ENCODE results near the gene CCDC9B. TPM values are rescaled to one million over a fixed set of nuclear protein-coding genes. Genes with fewer than 3 reads are reported as not detected.

CCDC9B gene
- total RNA-seq, 1 experiment from 2014 or later, result 8.1 TPM

DNA sequence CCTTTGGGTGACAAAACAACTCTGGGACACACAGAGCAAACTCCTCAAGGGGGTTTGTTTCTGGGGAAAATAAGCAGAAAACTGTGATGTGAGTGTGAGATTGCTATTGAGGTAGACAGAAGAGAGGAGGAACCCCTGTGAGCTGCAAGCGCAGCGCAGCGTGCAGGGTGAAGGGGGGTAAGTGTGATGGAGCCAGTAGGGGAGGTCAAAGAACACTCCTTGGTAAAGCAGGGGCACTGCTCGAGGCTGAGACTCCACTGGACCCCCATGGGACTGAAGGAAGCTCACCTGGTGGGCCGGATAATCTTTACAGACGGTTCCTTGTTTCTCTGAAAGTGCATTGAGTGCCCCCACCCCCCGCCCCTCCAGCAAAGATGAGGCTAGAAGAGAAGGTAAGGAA lies 9.7 kb downstream of the CCDC9B start:
- DNase-seq (ENCODE audit: low read depth), result no peak

- DNase-seq (ENCODE audit: low read depth), result peak; percentile 65
Observed at GRCh38 chr15:40330368-40330836, 10.3 kb downstream of the CCDC9B start.

GRCh38 chr15:40329804-40330203 lies 10.9 kb downstream of the CCDC9B start:
- no peak for DNase-seq (ENCODE audit: low read depth)

DNA sequence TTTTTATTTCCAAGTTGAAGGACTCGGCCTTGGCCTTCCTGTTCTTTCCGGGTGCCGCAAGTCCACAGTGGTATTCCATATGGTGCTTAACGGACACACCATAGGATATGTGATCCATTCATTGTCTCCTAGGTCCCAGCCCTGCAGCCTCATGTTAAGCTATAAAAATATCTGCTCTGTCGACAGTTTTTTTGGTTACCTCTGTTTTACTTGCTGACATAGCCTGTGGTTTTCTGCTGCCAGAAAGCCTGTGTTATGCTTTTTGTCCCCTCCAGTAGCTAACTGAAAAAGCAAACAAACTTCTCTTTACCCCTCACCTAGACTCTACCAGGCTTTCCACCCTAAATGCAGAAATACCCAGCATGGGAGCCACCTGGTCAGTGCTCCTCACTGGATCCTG lies 12.0 kb downstream of the CCDC9B start:
- no peak for DNase-seq (ENCODE audit: low read depth)

- DNase-seq (ENCODE audit: low read depth), result no peak
Observed at GRCh38 chr15:40328176-40328575, 12.6 kb downstream of the CCDC9B start.

- no peak for DNase-seq (ENCODE audit: low read depth)
Observed at GRCh38 chr15:40327457-40327856, 13.3 kb downstream of the CCDC9B start.

GRCh38 chr15:40325700-40326099 lies 15.0 kb downstream of the CCDC9B start:
- no peak for DNase-seq (ENCODE audit: low read depth)

DNA sequence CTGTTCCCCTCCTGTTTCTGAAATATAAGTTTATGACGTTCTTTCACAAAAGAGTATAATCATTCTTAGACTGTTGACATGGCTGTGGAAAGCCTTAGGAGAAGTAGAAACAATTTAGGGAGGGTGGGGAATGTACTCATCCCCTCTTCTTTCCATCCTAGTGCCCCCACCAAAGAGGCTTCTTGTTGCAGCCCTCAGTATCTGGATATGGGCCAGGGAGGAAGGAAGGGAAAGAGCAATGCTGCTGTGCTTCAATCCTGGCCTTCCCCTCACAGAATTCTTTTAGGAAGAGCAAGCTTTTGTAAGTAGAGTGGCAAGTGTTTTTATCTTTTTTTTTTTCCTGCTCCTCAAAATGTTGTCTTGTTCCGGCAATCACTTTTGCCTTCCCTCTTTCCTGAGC lies 15.6 kb downstream of the CCDC9B start:
- no peak for DNase-seq (ENCODE audit: low read depth)

GRCh38 chr15:40323953-40324937 lies 16.5 kb downstream of the CCDC9B start:
- DNase-seq (ENCODE audit: low read depth), result no peak

GRCh38 chr15:40323239-40323952 lies 17.3 kb downstream of the CCDC9B start, which contains the start of gene INAFM2:
INAFM2 (plus strand) TSS chr15:40323692; CDS start chr15:40324056, 364 bp downstream.
- peak; percentile 91 for DNase-seq (ENCODE audit: low read depth)

DNA sequence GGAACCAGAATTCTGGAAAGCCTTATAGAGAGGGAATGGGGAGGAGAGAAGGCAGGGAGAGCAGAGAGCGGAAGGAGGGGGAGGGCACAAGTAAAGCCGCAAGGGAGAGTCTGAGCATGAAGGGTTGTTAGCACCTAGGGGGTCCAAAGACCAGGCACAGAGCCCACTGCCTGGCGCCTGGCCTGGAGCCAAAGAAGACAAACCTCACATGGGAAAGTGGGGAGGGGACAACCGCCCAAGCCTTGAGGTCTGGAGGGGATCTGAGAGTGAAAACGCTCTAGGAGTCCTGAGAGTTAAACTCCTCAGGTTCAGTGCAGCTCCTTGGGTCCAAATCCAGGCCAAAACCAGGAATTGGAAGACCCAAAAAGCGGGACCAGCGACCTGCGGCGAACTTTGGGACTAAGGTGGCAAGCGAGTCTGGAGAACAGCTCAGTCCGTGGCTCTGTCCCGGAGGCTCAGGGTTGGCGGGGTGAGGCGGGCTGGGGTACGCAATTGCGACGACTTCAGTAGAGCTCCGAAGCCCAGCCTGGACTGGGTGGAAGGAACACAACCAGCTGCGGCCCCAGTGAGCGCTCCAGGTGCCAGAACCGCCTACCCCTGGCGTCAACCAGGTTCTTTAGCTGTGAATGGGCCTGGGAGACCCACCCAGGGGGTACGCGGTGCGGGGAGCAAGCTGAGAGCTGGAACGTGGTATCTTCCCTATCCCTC lies 18.1 kb downstream of the CCDC9B start:
- DNase-seq (ENCODE audit: low read depth), result no peak

GRCh38 chr15:40320931-40321371 lies 19.8 kb downstream of the CCDC9B start:
- peak; percentile 73 for DNase-seq (ENCODE audit: low read depth)

DNA sequence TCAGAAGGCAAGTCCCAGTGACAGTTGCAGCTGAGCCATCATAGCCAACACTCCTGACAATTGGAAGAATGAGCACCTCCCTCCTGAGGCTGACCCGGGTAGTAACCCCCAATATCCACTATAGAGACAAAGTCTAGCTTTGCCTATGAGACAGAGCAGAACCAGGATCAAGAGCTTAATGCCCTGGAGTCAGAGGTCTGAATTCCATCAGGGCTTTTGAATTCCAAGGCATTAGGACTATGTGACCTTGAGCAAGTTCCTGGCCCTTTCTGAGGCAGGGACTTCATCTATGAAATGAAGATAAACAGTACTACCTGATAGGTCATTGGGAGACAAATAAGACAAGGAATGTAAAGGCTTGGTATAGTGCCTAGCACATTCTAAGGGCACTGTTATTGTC lies 20.3 kb downstream of the CCDC9B start:
- DNase-seq (ENCODE audit: low read depth), result no peak

GRCh38 chr15:40317580-40317979 lies 23.2 kb downstream of the CCDC9B start:
- DNase-seq (ENCODE audit: low read depth), result no peak

DNA sequence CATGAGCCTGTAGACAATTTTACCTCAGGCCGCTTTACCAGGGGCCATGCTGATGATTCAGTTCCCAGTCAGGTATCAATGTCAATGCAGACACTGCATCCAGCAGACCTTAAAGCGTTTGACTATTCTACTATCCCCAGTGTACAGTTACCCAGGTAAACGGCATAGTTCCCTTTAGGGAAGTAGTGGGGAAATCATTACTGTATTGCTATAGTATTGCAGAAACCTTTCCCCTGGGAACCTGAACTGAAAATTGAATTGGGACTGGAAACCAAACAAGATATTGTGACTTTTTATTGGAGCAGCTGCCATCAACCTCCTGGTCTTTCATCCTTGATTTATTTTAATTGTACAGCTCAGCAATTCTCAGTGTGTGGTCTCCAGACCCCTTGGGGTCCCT lies 23.8 kb downstream of the CCDC9B start:
- no peak for DNase-seq (ENCODE audit: low read depth)

DNA sequence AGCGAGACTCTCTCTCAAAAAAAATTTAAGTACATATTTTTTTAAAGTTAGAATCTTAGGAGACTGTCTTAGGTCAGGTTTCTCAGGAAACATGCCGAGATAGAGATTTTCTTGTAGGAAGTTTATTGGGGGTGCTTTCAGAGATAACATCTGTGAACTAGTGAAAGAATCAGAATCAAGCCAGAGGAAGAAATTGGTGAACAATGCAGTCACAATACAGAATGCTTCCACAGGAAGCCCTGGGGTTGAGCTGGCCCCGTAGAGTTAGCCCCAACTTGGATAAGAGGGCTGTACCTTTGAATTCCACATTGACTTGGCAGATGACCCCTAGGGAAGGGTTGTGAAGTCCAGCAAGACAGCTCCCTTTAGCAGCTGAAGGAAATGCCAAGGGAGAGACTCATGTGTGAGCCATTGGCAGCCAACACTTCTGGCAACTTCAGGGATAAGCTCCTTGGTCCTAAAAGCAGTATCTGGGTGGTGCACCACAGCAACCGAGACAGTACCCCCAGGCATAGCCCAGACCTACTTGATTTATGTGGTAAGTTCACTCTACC lies 25.9 kb downstream of the CCDC9B start:
- DNase-seq (ENCODE audit: low read depth), result peak; percentile 55

GRCh38 chr15:40313531-40314398 lies 27.0 kb downstream of the CCDC9B start:
- DNase-seq (ENCODE audit: low read depth), result peak; percentile 70

DNA sequence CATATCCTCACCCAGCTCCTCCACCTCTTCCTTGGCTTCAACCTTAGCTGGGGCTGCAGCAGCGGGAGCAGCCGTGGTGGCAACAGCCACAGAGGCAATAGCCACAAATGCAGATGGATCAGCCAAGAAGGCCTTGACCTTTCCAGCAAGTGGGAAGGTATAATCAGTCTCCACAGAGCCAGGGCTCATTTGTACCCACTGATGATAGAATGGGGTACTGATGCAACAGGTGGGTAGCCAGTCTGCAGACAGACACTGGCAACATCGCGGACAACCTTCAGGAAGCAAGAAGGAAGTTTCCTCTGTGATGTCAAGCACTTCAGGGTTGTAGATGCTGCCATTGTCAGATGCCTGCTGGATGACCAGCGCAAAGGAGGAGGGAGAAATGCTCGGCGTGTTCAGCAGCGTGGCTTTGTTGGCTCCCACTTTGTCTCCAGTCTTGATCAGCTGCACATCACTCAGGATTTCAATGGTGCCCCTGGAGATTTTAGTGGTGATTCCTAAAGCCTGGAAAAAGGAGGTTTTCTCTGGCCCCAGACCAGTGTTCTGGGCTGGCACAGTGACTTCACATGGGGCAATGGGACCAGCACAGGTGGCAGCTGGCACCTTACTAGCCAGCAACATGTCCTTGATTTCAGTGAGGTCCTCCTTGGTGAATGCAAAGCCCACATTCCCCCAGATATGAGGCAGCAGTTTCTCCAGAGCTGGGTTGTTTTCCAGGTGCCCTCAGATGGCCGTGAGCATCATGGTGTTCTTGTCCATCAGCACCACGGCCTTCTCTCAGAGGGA lies 28.2 kb downstream of the CCDC9B start:
- DNase-seq (ENCODE audit: low read depth), result no peak

DNA sequence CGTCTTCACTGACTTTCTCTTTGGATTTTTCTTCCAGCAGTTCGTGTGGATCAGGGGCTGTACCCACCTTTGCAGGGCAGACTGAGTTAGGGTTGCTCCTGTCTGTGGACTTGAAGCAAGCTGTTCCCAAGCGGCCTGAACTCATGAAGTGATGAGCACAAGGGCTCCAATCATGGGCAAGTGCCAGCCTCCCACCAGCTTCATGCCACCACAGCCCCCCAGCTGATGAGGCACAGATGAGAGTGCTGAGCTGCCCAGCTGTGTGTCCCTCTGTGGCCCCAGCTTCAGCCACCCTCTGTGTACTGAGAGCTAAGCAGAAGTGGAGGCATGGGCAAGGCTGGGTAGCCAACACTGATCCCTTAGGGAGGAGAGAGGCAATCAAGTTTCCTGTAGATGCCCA lies 29.7 kb downstream of the CCDC9B start:
- DNase-seq (ENCODE audit: low read depth), result no peak

Measured in RPMI7951 (cell line).